Lower leg skin (tissue), 3 donors: ENCODE results near the gene GFRA4.

Source experiments
- CTCF ChIP-seq, 3 donors: fragments of 450-650 bp; IDR thresholded peaks; one replicate each; pipeline ENCODE4 v1.5.1; 2016; ENCODE audit warnings: antibody characterized with exemption in 3 of 3, mild to moderate bottlenecking in 3 of 3, moderate library complexity in 2 of 3
- POLR2A ChIP-seq, 2 donors: fragments of 450-650 bp; IDR thresholded peaks; one replicate each; pipeline ENCODE4 v1.6.1; 2016 to 2017; ENCODE audit warnings: antibody characterized with exemption in 2 of 2, mild to moderate bottlenecking in 1 of 2, moderate library complexity in 1 of 2

GRCh38 chr20:3711484-3711941, 48.3 kb upstream of the GFRA4 start:
- TF ChIP-seq CTCF (IDR thresholded peaks at IDR 0.05): no peak
- TF ChIP-seq POLR2A (IDR thresholded peaks at IDR 0.05): no peak
